IPS-15b (cell line): ENCODE measurements around the gene YDJC.
"Not testable (repeated sequence)": the region's sequence is repeated elsewhere in the genome, so short reads cannot be mapped to it uniquely, and the experiment has no call there.

Source experiments
- H3K27me3 ChIP-seq: one replicate; pipeline ENCODE4 v1.6.1; 2013; ENCODE audit warnings: low read length; ENCODE audit not compliant: control insufficient read depth, insufficient read depth
- H3K36me3 ChIP-seq: one replicate; pipeline ENCODE4 v1.6.1; 2013; ENCODE audit warnings: low read length; ENCODE audit not compliant: control insufficient read depth, insufficient read depth
- H3K4me1 ChIP-seq: one replicate; pipeline ENCODE4 v1.6.1; 2013; ENCODE audit warnings: mild to moderate bottlenecking, low read length; ENCODE audit not compliant: control insufficient read depth, insufficient read depth
- H3K4me3 ChIP-seq: one replicate; pipeline ENCODE4 v1.5.1; 2013; ENCODE audit warnings: low read depth, low read length
- H3K9ac ChIP-seq: one replicate; pipeline ENCODE4 v1.6.1; 2013; ENCODE audit warnings: low read depth, mild to moderate bottlenecking, low read length
- H3K9me3 ChIP-seq: one replicate; pipeline ENCODE4 v1.6.1; 2013; ENCODE audit warnings: mild to moderate bottlenecking, low read length; ENCODE audit not compliant: control insufficient read depth, insufficient read depth

Gene YDJC

GRCh38 chr22:21593406-21594232, 36.2 kb downstream of the YDJC start:
- Histone ChIP-seq H3K4me3 (no peak overlapping the region), H3K4me1 (peaks cover 6% of the 10 kb centered on the region), H3K27me3 (no peaks in the 10 kb centered on the region), H3K9ac (no peak overlapping the region), H3K36me3 (peaks cover 27% of the 10 kb centered on the region), H3K9me3 (no peaks in the 10 kb centered on the region)

GRCh38 chr22:21592422-21592821, 37.4 kb downstream of the YDJC start:
- H3K9me3 ChIP-seq = no peaks in the 10 kb centered on the region
- peaks cover 29% of the 10 kb centered on the region for H3K36me3 ChIP-seq
- H3K4me3 ChIP-seq = no peak overlapping the region
- peaks cover 8% of the 10 kb centered on the region for H3K4me1 ChIP-seq
- no peak overlapping the region for H3K9ac ChIP-seq
- no peaks in the 10 kb centered on the region for H3K27me3 ChIP-seq

- peaks cover 29% of the 10 kb centered on the region for H3K36me3 ChIP-seq
- H3K9ac ChIP-seq = no peak overlapping the region
- peaks cover 8% of the 10 kb centered on the region for H3K4me1 ChIP-seq
Observed at GRCh38 chr22:21591695-21592094, 38.1 kb downstream of the YDJC start.

GRCh38 chr22:21590809-21591641, 38.8 kb downstream of the YDJC start:
- Histone ChIP-seq H3K27me3 (no peaks in the 10 kb centered on the region), H3K9me3 (no peaks in the 10 kb centered on the region), H3K4me1 (peaks cover 8% of the 10 kb centered on the region), H3K4me3 (no peak overlapping the region), H3K9ac (no peak overlapping the region), H3K36me3 (peaks cover 29% of the 10 kb centered on the region)

More at GRCh38 chr22:21591695-21592094, 38.1 kb downstream of the YDJC start:
- no peaks in the 10 kb centered on the region for H3K27me3 ChIP-seq
- no peaks in the 10 kb centered on the region for H3K9me3 ChIP-seq
- no peak overlapping the region for H3K4me3 ChIP-seq

GRCh38 chr22:21589396-21589795, 40.4 kb downstream of the YDJC start:
- Histone ChIP-seq H3K27me3 (no peaks in the 10 kb centered on the region), H3K4me1 (peaks cover 8% of the 10 kb centered on the region), H3K9ac (no peak overlapping the region), H3K9me3 (no peaks in the 10 kb centered on the region), H3K36me3 (peaks cover 16% of the 10 kb centered on the region), H3K4me3 (no peak overlapping the region)

- no peaks in the 10 kb centered on the region for H3K27me3 ChIP-seq
- peaks cover 2% of the 10 kb centered on the region for H3K36me3 ChIP-seq
- H3K9me3 ChIP-seq = no peaks in the 10 kb centered on the region
- H3K4me3 ChIP-seq = no peak overlapping the region
- H3K9ac ChIP-seq = no peak overlapping the region
- peaks cover 8% of the 10 kb centered on the region for H3K4me1 ChIP-seq
Observed at GRCh38 chr22:21587803-21588611, 41.8 kb downstream of the YDJC start.

GRCh38 chr22:21585389-21585788, 44.4 kb downstream of the YDJC start:
- H3K36me3 ChIP-seq = peaks cover 2% of the 10 kb centered on the region
- no peak overlapping the region for H3K9ac ChIP-seq
- no peak overlapping the region for H3K4me3 ChIP-seq
- H3K9me3 ChIP-seq = no peaks in the 10 kb centered on the region
- no peaks in the 10 kb centered on the region for H3K27me3 ChIP-seq
- peaks cover 8% of the 10 kb centered on the region for H3K4me1 ChIP-seq

GRCh38 chr22:21582801-21583740, 46.8 kb downstream of the YDJC start:
- no peak overlapping the region for H3K9ac ChIP-seq
- H3K9me3 ChIP-seq = no peaks in the 10 kb centered on the region
- no peaks in the 10 kb centered on the region for H3K27me3 ChIP-seq
- peaks cover 7% of the 10 kb centered on the region for H3K36me3 ChIP-seq
- H3K4me3 ChIP-seq = no peak overlapping the region
- H3K4me1 ChIP-seq = peaks cover 3% of the 10 kb centered on the region

- not testable (repeated sequence) for H3K27me3 ChIP-seq, H3K9me3 ChIP-seq, H3K9ac ChIP-seq, H3K4me3 ChIP-seq, H3K36me3 ChIP-seq, H3K4me1 ChIP-seq
Observed at GRCh38 chr22:21581009-21581713, 48.7 kb downstream of the YDJC start.

GRCh38 chr22:21580623-21581007, 49.2 kb downstream of the YDJC start:
- not testable (repeated sequence) for H3K4me1 ChIP-seq, H3K9ac ChIP-seq, H3K4me3 ChIP-seq, H3K9me3 ChIP-seq, H3K36me3 ChIP-seq, H3K27me3 ChIP-seq
